Liver (tissue), 9 donors: Measurements from ENCODE around the gene IGF2BP1. TPM values are rescaled to one million over a fixed set of nuclear protein-coding genes. Genes with fewer than 3 reads are reported as not detected.

Experiments
- DNase-seq: peaks from one replicate; pipeline ENCODE4 v3.0.0-alpha.2; 2017; ENCODE audit warnings: low spot score
- H3K27ac ChIP-seq, 2 donors: one replicate each; pipeline ENCODE4 v1.7.0; 2013; ENCODE audit warnings: inconsistent platforms in 2 of 2, low read length in 2 of 2, control low read depth in 1 of 2, low read depth in 1 of 2, mild to moderate bottlenecking in 1 of 2
- H3K27me3 ChIP-seq, 4 donors: one replicate each; pipeline versions ENCODE4 v1.6.1 to v1.7.0; 2013; ENCODE audit warnings: low read length in 3 of 4, inconsistent platforms in 1 of 4, mild to moderate bottlenecking in 1 of 4, moderate library complexity in 1 of 4; ENCODE audit not compliant: control insufficient read depth in 4 of 4, insufficient read depth in 4 of 4
- H3K36me3 ChIP-seq, 4 donors: one replicate each; pipeline versions ENCODE4 v1.6.1 to v1.7.0; 2013; ENCODE audit warnings: low read length in 3 of 4, mild to moderate bottlenecking in 3 of 4, low read depth in 1 of 4, moderate library complexity in 1 of 4; ENCODE audit not compliant: control insufficient read depth in 4 of 4, insufficient read depth in 3 of 4
- H3K4me1 ChIP-seq, 4 donors: one replicate each; pipeline versions ENCODE4 v1.6.1 to v1.7.0; 2013; ENCODE audit warnings: low read length in 3 of 4, mild to moderate bottlenecking in 3 of 4, moderate library complexity in 1 of 4; ENCODE audit not compliant: control insufficient read depth in 4 of 4, insufficient read depth in 4 of 4
- H3K4me3 ChIP-seq, 3 donors: one replicate each; pipeline versions ENCODE4 v1.6.1 to v1.7.0; 2013; ENCODE audit warnings: low read length in 3 of 3, control low read depth in 1 of 3, low read depth in 1 of 3, mild to moderate bottlenecking in 1 of 3
- H3K9ac ChIP-seq, 2 donors: one replicate each; pipeline ENCODE4 v1.7.0; 2013; ENCODE audit warnings: low read length in 2 of 2, mild to moderate bottlenecking in 2 of 2, moderate library complexity in 2 of 2, control low read depth in 1 of 2, low read depth in 1 of 2
- H3K9me3 ChIP-seq, 4 donors: one replicate each; pipeline versions ENCODE4 v1.6.1 to v1.7.0; 2013; ENCODE audit warnings: low read length in 3 of 4; ENCODE audit not compliant: control insufficient read depth in 4 of 4
- EGR1 ChIP-seq, 2 donors: IDR thresholded peaks; 2 replicates each; pipeline ENCODE4 v1.6.1; 2016 to 2018; ENCODE audit warnings: antibody characterized with exemption in 2 of 2, low read depth in 2 of 2
- FOXA2 ChIP-seq: IDR thresholded peaks from 2 replicates; pipeline ENCODE4 v1.6.1; 2016; ENCODE audit warnings: antibody characterized with exemption
- HNF4A ChIP-seq, 2 donors: conservative IDR thresholded peaks; 2 replicates each; pipeline ENCODE4 v1.6.1; 2016; ENCODE audit warnings: antibody characterized with exemption in 2 of 2, mild to moderate bottlenecking in 2 of 2
- HNF4G ChIP-seq: IDR thresholded peaks from 2 replicates; pipeline ENCODE4 v1.6.1; 2016; ENCODE audit warnings: antibody characterized with exemption
- JUND ChIP-seq, 2 donors: IDR thresholded peaks; 2 replicates each; pipeline ENCODE4 v1.6.1; 2016; ENCODE audit warnings: antibody characterized with exemption in 2 of 2
- NR2F2 ChIP-seq: IDR thresholded peaks from 2 replicates; pipeline ENCODE4 v1.6.1; 2016; ENCODE audit warnings: antibody characterized with exemption
- RAD21 ChIP-seq, 2 donors: IDR thresholded peaks; 2 replicates each; pipeline ENCODE4 v1.6.1; 2016; ENCODE audit warnings: antibody characterized with exemption in 2 of 2, mild to moderate bottlenecking in 2 of 2
- RXRA ChIP-seq, 2 donors: IDR thresholded peaks; 2 replicates each; pipeline ENCODE4 v1.6.1; 2017 to 2018; ENCODE audit warnings: antibody characterized with exemption in 2 of 2, mild to moderate bottlenecking in 1 of 2
- TAF1 ChIP-seq: conservative IDR thresholded peaks from 2 replicates; pipeline ENCODE4 v1.6.1; 2016; ENCODE audit warnings: antibody characterized with exemption, mild to moderate bottlenecking
- YY1 ChIP-seq: IDR thresholded peaks from 2 replicates; pipeline ENCODE4 v1.6.1; 2016; ENCODE audit warnings: antibody characterized with exemption, mild to moderate bottlenecking
- WGBS: extraction: QIAGEN DNeasy Blood & Tissue Kit; methylation state at CpG from one replicate; pipeline ENCODE4 v1.1.7; 2013; 5-methylcytosine and 5-hydroxymethylcytosine counted together
- polyA plus RNA-seq, 2 donors: library from polyadenylated mRNA; stranded (reverse) in 1 of 2; unstranded in 1 of 2; fragments of 200-250 nt in 1 of 2; fragments of >200 nt in 1 of 2; fragmentation: Nextera tagmentation in 1 of 2; extraction: Ambion mirVana in 1 of 2; gene quantifications; one replicate each; pipeline versions ENCODE4 v1.2.1 to v1.2.3, GENCODE V29; 2013 to 2015
- total RNA-seq, 2 donors: library from RNA; depleted of rRNA; stranded (reverse); fragments of >200 nt; gene quantifications; one replicate each; pipeline ENCODE4 v1.2.3, GENCODE V29; 2014
- TF ChIP-seq, protein P1 (sequence below): IDR thresholded peaks from 2 replicates; pipeline ENCODE4 v1.6.1; 2016; ENCODE audit warnings: antibody characterized with exemption, mild to moderate bottlenecking
- TF ChIP-seq, protein P2 (sequence below): IDR thresholded peaks from 2 replicates; pipeline ENCODE4 v1.6.1; 2016; ENCODE audit warnings: antibody characterized with exemption
- TF ChIP-seq, protein P3 (sequence below): fragments of 150-350 bp; IDR thresholded peaks from 2 replicates; pipeline ENCODE4 v1.5.1; 2017; ENCODE audit warnings: improper control_type of control experiment, low read depth, low read length; ENCODE audit not compliant: missing input control
- TF ChIP-seq, protein P4 (sequence below): IDR thresholded peaks from 2 replicates; pipeline ENCODE4 v1.6.1; 2016; ENCODE audit warnings: antibody characterized with exemption
- TF ChIP-seq, protein P5 (sequence below): IDR thresholded peaks from 2 replicates; pipeline ENCODE4 v1.6.1; 2016; ENCODE audit warnings: antibody characterized with exemption
- donor health status: healthy.
- donor health status: healthy.
- donor health status: healthy.
- donor health status: healthy.
- donor health status: healthy.

Gene IGF2BP1
- total and polyA plus RNA-seq, 4 donors, result 22.6 TPM; not detected in 3

DNA sequence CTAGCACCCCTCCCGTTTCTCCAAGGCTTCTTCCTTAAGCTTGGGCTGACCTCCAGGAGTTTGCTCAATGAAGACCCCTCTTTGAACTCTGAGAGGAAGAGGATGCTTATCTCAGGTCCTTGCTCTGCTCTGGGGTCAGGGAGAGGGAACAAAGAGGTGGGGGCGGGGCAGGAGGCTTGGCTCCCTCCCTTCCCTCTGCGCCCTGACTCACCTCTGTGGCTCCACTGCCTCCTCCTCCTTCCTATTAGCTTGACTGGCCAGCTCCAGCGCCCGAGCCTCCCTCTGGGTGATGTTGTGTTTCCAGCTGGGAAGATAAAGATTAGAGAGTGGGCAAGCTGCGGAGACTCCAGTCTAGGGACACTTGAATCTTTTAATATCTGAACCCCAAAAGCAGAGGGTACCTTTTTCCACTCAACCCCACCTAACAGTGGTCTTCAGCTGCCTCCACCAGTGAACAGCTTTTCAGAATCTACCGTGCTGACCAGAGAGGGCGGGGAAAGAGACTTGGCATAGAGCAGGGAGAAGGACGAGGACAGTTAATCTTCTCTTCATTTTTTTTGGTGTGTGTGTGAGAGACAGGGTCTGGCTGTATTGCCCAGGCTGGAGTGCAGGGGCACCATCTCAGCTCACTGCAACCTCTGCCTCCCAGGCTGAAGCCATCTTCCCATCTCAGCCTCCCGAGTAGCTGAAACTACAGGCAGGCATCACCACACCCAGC, 35.5 kb upstream of the IGF2BP1 start:
- 34% methylated on average over 10 of the region's 10 CpGs for WGBS
- H3K4me3 ChIP-seq, result no peak overlapping the region
- no peak overlapping the region for H3K27ac ChIP-seq
- TF ChIP-seq HNF4G (no peak), RAD21 (IDR thresholded peaks at IDR 0.05) (no peak), FOXA2 (no peak), TAF1 (no peak), EGR1 (IDR thresholded peaks at IDR 0.05; ENCODE audit: low read depth in 2 of 2) (no peak), JUND (IDR thresholded peaks at IDR 0.05) (no peak), RXRA (IDR thresholded peaks at IDR 0.05) (no peak), HNF4A (conservative IDR thresholded peaks at IDR 0.05) (no peak), NR2F2 (no peak), YY1 (no peak)
- TF ChIP-seq, protein P1, sequence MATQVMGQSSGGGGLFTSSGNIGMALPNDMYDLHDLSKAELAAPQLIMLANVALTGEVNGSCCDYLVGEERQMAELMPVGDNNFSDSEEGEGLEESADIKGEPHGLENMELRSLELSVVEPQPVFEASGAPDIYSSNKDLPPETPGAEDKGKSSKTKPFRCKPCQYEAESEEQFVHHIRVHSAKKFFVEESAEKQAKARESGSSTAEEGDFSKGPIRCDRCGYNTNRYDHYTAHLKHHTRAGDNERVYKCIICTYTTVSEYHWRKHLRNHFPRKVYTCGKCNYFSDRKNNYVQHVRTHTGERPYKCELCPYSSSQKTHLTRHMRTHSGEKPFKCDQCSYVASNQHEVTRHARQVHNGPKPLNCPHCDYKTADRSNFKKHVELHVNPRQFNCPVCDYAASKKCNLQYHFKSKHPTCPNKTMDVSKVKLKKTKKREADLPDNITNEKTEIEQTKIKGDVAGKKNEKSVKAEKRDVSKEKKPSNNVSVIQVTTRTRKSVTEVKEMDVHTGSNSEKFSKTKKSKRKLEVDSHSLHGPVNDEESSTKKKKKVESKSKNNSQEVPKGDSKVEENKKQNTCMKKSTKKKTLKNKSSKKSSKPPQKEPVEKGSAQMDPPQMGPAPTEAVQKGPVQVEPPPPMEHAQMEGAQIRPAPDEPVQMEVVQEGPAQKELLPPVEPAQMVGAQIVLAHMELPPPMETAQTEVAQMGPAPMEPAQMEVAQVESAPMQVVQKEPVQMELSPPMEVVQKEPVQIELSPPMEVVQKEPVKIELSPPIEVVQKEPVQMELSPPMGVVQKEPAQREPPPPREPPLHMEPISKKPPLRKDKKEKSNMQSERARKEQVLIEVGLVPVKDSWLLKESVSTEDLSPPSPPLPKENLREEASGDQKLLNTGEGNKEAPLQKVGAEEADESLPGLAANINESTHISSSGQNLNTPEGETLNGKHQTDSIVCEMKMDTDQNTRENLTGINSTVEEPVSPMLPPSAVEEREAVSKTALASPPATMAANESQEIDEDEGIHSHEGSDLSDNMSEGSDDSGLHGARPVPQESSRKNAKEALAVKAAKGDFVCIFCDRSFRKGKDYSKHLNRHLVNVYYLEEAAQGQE, result no peak
- TF ChIP-seq, protein P2, sequence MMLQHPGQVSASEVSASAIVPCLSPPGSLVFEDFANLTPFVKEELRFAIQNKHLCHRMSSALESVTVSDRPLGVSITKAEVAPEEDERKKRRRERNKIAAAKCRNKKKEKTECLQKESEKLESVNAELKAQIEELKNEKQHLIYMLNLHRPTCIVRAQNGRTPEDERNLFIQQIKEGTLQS, result no peak
- TF ChIP-seq, protein P3, sequence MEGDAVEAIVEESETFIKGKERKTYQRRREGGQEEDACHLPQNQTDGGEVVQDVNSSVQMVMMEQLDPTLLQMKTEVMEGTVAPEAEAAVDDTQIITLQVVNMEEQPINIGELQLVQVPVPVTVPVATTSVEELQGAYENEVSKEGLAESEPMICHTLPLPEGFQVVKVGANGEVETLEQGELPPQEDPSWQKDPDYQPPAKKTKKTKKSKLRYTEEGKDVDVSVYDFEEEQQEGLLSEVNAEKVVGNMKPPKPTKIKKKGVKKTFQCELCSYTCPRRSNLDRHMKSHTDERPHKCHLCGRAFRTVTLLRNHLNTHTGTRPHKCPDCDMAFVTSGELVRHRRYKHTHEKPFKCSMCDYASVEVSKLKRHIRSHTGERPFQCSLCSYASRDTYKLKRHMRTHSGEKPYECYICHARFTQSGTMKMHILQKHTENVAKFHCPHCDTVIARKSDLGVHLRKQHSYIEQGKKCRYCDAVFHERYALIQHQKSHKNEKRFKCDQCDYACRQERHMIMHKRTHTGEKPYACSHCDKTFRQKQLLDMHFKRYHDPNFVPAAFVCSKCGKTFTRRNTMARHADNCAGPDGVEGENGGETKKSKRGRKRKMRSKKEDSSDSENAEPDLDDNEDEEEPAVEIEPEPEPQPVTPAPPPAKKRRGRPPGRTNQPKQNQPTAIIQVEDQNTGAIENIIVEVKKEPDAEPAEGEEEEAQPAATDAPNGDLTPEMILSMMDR, result no peak
- TF ChIP-seq, protein P4, sequence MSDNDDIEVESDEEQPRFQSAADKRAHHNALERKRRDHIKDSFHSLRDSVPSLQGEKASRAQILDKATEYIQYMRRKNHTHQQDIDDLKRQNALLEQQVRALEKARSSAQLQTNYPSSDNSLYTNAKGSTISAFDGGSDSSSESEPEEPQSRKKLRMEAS, result no peak
- no peaks in the 10 kb centered on the region for H3K36me3 ChIP-seq
- H3K9me3 ChIP-seq, result no peaks in the 10 kb centered on the region
- DNase-seq, result no peak
- no peaks in the 10 kb centered on the region for H3K4me1 ChIP-seq
- H3K9ac ChIP-seq, result no peak overlapping the region
- H3K27me3 ChIP-seq, result peaks cover 0 to 4% (median 2%) of the 10 kb centered on the region in 4 donors

DNA sequence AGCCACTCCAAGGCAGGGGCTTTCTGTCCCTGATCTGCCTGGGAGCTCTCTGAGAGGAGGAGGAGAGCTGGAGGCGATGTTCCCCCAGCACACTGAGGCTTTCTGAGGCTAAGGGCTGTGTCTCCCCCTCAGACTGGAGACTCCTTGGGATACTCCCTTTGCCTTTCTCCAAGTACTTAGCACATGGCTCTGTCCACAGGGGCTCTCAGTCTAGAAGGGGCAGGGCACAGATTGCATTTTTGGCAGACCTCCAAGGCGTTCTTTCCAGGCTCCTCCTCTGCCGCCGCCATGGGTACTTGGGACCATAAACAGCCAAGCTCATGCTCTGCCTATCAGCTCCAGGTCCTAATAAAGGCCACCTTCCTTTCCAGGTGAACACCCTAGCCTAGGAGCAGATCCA, 27.0 kb upstream of the IGF2BP1 start:
- no peak overlapping the region for H3K9ac ChIP-seq
- DNase-seq, result no peak
- WGBS, result 42% methylated on average over 4 of the region's 4 CpGs
- H3K4me1 ChIP-seq, result no peaks in the 10 kb centered on the region
- H3K27ac ChIP-seq, result no peak overlapping the region
- no peaks in the 10 kb centered on the region for H3K9me3 ChIP-seq
- peaks cover 0 to 6% (median 0%) of the 10 kb centered on the region in 4 donors for H3K27me3 ChIP-seq
- H3K36me3 ChIP-seq, result no peaks in the 10 kb centered on the region
- no peak overlapping the region for H3K4me3 ChIP-seq
- TF ChIP-seq HNF4A (conservative IDR thresholded peaks at IDR 0.05), result no peak
- TF ChIP-seq, protein P2, result no peak
- no peak for TF ChIP-seq RXRA (IDR thresholded peaks at IDR 0.05)
- TF ChIP-seq JUND (IDR thresholded peaks at IDR 0.05), result no peak
- no peak for TF ChIP-seq YY1
- TF ChIP-seq, protein P3, result no peak
- no peak for TF ChIP-seq NR2F2
- no peak for TF ChIP-seq EGR1 (IDR thresholded peaks at IDR 0.05; ENCODE audit: low read depth in 2 of 2)
- no peak for TF ChIP-seq TAF1
- no peak for TF ChIP-seq HNF4G
- TF ChIP-seq, protein P1, result no peak
- TF ChIP-seq, protein P5, sequence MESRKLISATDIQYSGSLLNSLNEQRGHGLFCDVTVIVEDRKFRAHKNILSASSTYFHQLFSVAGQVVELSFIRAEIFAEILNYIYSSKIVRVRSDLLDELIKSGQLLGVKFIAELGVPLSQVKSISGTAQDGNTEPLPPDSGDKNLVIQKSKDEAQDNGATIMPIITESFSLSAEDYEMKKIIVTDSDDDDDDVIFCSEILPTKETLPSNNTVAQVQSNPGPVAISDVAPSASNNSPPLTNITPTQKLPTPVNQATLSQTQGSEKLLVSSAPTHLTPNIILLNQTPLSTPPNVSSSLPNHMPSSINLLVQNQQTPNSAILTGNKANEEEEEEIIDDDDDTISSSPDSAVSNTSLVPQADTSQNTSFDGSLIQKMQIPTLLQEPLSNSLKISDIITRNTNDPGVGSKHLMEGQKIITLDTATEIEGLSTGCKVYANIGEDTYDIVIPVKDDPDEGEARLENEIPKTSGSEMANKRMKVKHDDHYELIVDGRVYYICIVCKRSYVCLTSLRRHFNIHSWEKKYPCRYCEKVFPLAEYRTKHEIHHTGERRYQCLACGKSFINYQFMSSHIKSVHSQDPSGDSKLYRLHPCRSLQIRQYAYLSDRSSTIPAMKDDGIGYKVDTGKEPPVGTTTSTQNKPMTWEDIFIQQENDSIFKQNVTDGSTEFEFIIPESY, result no peak
- TF ChIP-seq RAD21 (IDR thresholded peaks at IDR 0.05), result no peak
